ENCODE results near the gene KIAA1755.

Gene KIAA1755

DNA sequence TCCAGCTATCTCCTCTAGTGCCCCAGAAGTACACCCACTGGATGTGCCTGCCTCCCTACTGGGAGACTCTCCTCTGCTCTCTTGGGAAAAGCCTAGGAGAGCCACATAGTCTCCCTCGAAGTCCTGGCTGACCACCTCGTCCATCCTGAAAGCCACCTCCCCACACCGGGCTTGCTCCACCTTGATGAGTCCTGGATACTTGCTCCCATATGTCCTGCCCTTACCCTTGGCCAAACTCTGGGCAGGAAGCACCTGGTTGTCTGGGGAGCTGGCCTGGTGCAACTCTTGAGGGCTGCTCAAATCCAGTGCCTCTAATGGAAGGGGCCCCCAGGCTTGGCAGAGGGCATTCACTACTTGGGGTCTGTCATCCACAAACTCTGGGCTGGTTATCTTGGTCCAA, 19.3 kb downstream of the KIAA1755 start:
- no peak for DNase-seq (ENCODE audit: extremely low read depth, low read depth)
- TF ChIP-seq, protein P1, sequence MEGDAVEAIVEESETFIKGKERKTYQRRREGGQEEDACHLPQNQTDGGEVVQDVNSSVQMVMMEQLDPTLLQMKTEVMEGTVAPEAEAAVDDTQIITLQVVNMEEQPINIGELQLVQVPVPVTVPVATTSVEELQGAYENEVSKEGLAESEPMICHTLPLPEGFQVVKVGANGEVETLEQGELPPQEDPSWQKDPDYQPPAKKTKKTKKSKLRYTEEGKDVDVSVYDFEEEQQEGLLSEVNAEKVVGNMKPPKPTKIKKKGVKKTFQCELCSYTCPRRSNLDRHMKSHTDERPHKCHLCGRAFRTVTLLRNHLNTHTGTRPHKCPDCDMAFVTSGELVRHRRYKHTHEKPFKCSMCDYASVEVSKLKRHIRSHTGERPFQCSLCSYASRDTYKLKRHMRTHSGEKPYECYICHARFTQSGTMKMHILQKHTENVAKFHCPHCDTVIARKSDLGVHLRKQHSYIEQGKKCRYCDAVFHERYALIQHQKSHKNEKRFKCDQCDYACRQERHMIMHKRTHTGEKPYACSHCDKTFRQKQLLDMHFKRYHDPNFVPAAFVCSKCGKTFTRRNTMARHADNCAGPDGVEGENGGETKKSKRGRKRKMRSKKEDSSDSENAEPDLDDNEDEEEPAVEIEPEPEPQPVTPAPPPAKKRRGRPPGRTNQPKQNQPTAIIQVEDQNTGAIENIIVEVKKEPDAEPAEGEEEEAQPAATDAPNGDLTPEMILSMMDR (IDR thresholded peaks at IDR 0.05; ENCODE audit: low read depth, low read length, missing control alignments), result no peak
- H3K4me3 ChIP-seq (replicated peaks; ENCODE audit: low read depth, low read length), result no peak overlapping the region

DNA sequence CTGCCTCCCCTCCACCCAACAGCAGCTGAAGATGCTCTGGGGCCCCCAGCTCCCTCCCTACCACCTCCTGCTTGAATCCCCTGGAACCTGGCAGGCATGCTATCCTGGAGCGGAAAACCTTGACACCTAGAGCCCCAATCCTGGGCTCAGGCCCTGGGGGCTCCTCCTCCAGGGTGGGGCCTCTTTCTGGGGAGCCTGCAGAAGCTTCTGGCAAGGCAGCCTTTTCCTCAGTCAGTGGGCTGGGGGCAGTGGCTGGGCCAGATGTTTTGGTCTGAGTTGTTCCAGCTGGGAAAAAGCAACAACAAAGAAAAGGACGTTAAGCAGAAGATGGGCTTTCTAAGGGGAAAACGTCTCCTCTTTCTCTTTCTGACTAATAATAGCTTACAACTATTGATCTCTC, 21.1 kb downstream of the KIAA1755 start:
- H3K4me3 ChIP-seq (replicated peaks; ENCODE audit: low read depth, low read length), result no peak overlapping the region
- TF ChIP-seq, protein P1 (IDR thresholded peaks at IDR 0.05; ENCODE audit: low read depth, low read length, missing control alignments), result no peak
- no peak for DNase-seq (ENCODE audit: extremely low read depth, low read depth)

DNA sequence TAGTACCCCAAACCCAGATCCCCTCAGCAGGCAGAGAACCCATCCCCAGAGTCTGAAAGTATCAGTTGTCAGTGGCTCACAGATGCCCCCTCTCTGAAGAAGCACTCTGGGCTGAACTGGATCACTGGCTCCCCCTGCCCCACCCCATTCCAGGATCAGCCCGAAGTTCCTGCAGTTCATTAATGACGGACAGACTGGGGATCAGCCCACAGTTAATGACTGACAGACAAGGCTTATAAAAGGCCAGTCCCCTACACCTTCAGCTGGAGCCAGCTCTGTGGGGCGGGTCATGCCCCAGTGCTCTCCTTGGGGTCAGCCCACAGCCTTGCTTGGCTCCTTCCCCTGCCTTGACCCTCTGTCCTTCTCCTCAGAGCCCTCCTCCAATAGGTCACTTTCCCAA, 21.7 kb downstream of the KIAA1755 start:
- TF ChIP-seq, protein P1 (IDR thresholded peaks at IDR 0.05; ENCODE audit: low read depth, low read length, missing control alignments), result no peak
- H3K4me3 ChIP-seq (replicated peaks; ENCODE audit: low read depth, low read length), result no peak overlapping the region
- DNase-seq (ENCODE audit: extremely low read depth, low read depth), result no peak

DNA sequence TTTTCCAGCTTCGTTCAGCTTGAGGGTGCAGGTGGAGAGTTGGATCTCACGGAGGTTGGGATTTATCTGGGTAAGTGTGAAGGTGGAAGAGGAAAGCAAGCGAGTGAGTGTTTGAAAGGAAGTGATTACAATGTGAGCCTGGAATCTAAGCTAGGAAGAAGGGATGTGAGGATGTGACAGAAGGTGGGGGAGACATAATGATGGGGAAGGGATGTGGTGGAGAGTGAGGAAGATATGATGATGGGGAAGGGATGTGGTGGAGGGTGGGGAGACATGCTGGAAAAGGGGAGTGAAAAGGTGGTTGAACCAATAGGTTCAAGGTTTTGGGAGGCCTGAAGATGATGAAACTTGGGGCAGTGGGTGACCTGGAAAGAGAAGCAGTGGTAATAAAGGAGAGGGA, 23.2 kb downstream of the KIAA1755 start:
- DNase-seq (ENCODE audit: extremely low read depth, low read depth), result no peak
- TF ChIP-seq, protein P1 (IDR thresholded peaks at IDR 0.05; ENCODE audit: low read depth, low read length, missing control alignments), result no peak
- no peak overlapping the region for H3K4me3 ChIP-seq (replicated peaks; ENCODE audit: low read depth, low read length)

DNA sequence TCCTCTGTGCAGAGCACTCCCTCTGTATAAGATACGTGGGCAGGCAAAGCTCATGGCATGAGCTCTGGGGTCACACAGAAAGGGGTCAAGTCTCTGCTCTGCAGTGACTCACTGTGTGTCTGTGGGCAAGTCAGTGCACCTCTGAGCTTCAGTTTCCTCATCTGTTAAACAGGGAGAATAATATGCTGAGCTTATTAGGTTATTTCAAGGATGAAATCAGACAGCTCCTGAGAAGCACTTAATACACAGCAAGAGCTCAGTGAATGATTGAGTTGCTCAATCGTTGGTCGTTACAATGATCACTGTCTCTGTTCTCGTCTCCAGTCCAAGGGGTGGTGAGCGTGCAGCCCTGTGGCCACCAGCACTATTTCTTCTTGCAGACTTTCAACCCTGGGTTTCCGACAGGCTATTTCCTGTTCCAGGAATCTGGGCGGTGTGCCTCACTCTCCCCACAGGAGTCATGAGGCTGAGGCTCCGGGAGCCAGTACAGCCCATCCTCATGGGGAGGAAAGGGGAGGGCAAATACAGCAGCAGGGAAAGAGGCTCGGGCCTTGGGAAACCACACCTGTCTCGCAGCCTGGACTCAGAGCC, 28.9 kb downstream of the KIAA1755 start:
- DNase-seq (ENCODE audit: extremely low read depth, low read depth), result no peak
- TF ChIP-seq, protein P1 (IDR thresholded peaks at IDR 0.05; ENCODE audit: low read depth, low read length, missing control alignments), result no peak

DNA sequence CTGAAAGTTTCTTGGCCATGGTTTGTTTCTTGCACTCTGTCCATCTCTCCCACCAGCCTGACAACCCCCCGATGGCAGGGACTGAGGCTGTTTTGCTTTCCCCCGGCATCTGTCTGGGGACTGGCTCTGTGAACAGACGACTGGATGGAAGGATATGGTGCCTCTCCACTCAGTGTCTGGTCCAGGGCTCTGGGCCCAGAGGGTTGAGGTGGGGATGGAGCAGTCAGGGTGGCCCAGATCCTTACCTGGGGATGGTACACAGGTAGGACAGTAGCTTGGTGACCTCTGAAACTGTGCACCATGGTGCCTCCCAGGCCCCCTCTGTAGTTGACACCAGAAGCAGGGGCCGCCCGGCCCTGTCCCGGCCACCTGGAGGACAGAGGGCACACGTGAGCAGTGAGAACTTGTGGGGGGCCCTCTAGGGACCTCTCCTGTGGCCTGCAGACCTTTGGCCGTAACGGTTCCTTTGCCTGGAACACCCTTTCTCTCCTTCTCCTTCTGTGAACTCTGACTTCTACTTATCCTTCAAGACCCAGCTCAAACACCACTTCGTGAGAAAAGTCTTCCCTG, 29.5 kb downstream of the KIAA1755 start:
- no peak for DNase-seq (ENCODE audit: extremely low read depth, low read depth)
- TF ChIP-seq, protein P1 (IDR thresholded peaks at IDR 0.05; ENCODE audit: low read depth, low read length, missing control alignments), result no peak
- no peak overlapping the region for H3K4me3 ChIP-seq (replicated peaks; ENCODE audit: low read depth, low read length)

More for the DNA sequence above, 28.9 kb downstream of the KIAA1755 start:
- no peak overlapping the region for H3K4me3 ChIP-seq (replicated peaks; ENCODE audit: low read depth, low read length)

DNA sequence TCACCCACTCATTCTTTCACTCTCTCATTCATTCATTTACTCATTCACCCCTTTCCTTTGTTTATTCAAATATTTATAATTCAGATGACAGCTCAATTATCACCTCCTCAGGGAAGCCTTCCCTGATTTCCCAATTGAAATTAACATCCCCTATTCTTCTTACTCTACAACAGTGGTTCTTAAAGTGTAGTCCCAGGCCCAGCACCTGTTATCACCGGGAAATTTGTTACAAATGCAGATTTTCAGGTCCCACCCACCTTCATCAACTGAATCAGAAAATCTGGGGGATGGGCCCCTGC, 30.3 kb downstream of the KIAA1755 start:
- H3K4me3 ChIP-seq (replicated peaks; ENCODE audit: low read depth, low read length), result no peak overlapping the region
- TF ChIP-seq, protein P1 (IDR thresholded peaks at IDR 0.05; ENCODE audit: low read depth, low read length, missing control alignments), result no peak
- no peak for DNase-seq (ENCODE audit: extremely low read depth, low read depth)
